CD14-positive monocyte (primary cell): ENCODE results near the gene TLR8. TPM values are rescaled to one million over a fixed set of nuclear protein-coding genes. Genes with fewer than 3 reads are reported as not detected.
A peak's percentile ranks its signal among the peaks of the same experiment; 100 is the strongest.

ENCODE experiments used
- DNase-seq, 3 donors: peaks; one replicate each; pipeline ENCODE4 v3.0.0-alpha.2; 2011 to 2022
- H2AFZ ChIP-seq: 2 replicates; pipeline ENCODE4 v1.6.0; 2012; ENCODE audit warnings: mild to moderate bottlenecking, low read depth, low read length, inconsistent platforms; ENCODE audit not compliant: insufficient read depth, poor library complexity, severe bottlenecking
- H3K27ac ChIP-seq, 2 donors: 1 replicate in 1 of 2; 2 replicates in 1 of 2; pipeline ENCODE4 v1.5.1; 2012 to 2013; ENCODE audit warnings: low read length in 2 of 2, control low read depth in 1 of 2, inconsistent platforms in 1 of 2, low read depth in 1 of 2, mild to moderate bottlenecking in 1 of 2
- H3K27me3 ChIP-seq, 2 donors: one replicate each; pipeline versions ENCODE4 v1.6.0 to v1.6.1; 2011 to 2013; ENCODE audit warnings: low read length in 2 of 2; ENCODE audit not compliant: control insufficient read depth in 2 of 2, insufficient read depth in 2 of 2
- H3K36me3 ChIP-seq, 2 donors: replicated peaks in 1 of 2; 1 replicate in 1 of 2; 2 replicates in 1 of 2; pipeline versions ENCODE4 v1.5.1 to v1.6.1; 2012 to 2013; ENCODE audit warnings: low read length in 2 of 2, control low read depth in 1 of 2, inconsistent platforms in 1 of 2, mild to moderate bottlenecking in 1 of 2; ENCODE audit not compliant: insufficient read depth in 2 of 2, control insufficient read depth in 1 of 2
- H3K4me1 ChIP-seq, 2 donors: 1 replicate in 1 of 2; 2 replicates in 1 of 2; pipeline versions ENCODE4 v1.5.1 to v1.6.1; 2012 to 2013; ENCODE audit warnings: low read length in 2 of 2, control low read depth in 1 of 2, inconsistent platforms in 1 of 2, mild to moderate bottlenecking in 1 of 2, moderate library complexity in 1 of 2; ENCODE audit not compliant: insufficient read depth in 2 of 2, control insufficient read depth in 1 of 2
- H3K4me2 ChIP-seq: replicated peaks from 2 replicates; pipeline ENCODE3; 2012; ENCODE audit warnings: low read length, moderate library complexity, mild to moderate bottlenecking; ENCODE audit not compliant: poor library complexity, severe bottlenecking; ENCODE audit errors: extremely low read depth
- H3K4me3 ChIP-seq, 3 experiments: fragments of 200-600 bp in 1 of 3; sonication (generic) in 1 of 3; replicated peaks in 1 of 3; 1 replicate in 2 of 3; 2 replicates in 1 of 3; pipeline ENCODE4 v1.5.1; 2011 to 2013; ENCODE audit warnings: low read length in 3 of 3, mild to moderate bottlenecking in 3 of 3, control low read depth in 2 of 3, low read depth in 2 of 3, inconsistent platforms in 1 of 3, moderate library complexity in 1 of 3
- H3K79me2 ChIP-seq: 2 replicates; pipeline ENCODE4 v1.6.0; 2012; ENCODE audit warnings: mild to moderate bottlenecking, control low read depth, inconsistent platforms, low read length, moderate library complexity; ENCODE audit not compliant: insufficient read depth
- H3K9ac ChIP-seq: 2 replicates; pipeline ENCODE4 v1.6.0; 2017; ENCODE audit warnings: low read length, mild to moderate bottlenecking; ENCODE audit not compliant: insufficient read depth, poor library complexity, severe bottlenecking
- H3K9me3 ChIP-seq, 2 donors: replicated peaks in 1 of 2; 1 replicate in 1 of 2; 2 replicates in 1 of 2; pipeline versions ENCODE4 v1.5.1 to v1.6.1; 2012 to 2013; ENCODE audit warnings: low read length in 2 of 2, control low read depth in 1 of 2; ENCODE audit not compliant: control insufficient read depth in 1 of 2, insufficient read depth in 1 of 2
- H4K20me1 ChIP-seq: 2 replicates; pipeline ENCODE4 v1.6.0; 2012; ENCODE audit warnings: mild to moderate bottlenecking, low read length, control low read depth, moderate library complexity; ENCODE audit not compliant: insufficient read depth
- H3K27ac Mint-ChIP-seq, 7 donors: one replicate each; pipeline ENCODE4 v1.8.0; 2020; ENCODE audit warnings: mild to moderate bottlenecking in 7 of 7, mixed read lengths in 7 of 7, moderate library complexity in 6 of 7, inconsistent platforms in 2 of 7
- H3K27me3 Mint-ChIP-seq, 3 donors: one replicate each; pipeline ENCODE4 v1.8.0; 2021 to 2022; ENCODE audit warnings: low read depth in 3 of 3, mild to moderate bottlenecking in 3 of 3, mixed read lengths in 3 of 3, moderate library complexity in 3 of 3, inconsistent platforms in 1 of 3
- H3K36me3 Mint-ChIP-seq, 2 donors: one replicate each; pipeline ENCODE4 v1.8.0; 2020; ENCODE audit warnings: mixed read lengths in 2 of 2, inconsistent platforms in 1 of 2, mild to moderate bottlenecking in 1 of 2
- H3K4me1 Mint-ChIP-seq: one replicate; pipeline ENCODE4 v1.8.0; 2020; ENCODE audit warnings: mild to moderate bottlenecking, mixed read lengths
- H3K4me3 Mint-ChIP-seq, 2 donors: one replicate each; pipeline ENCODE4 v1.8.0; 2020; ENCODE audit warnings: mild to moderate bottlenecking in 2 of 2, mixed read lengths in 2 of 2, moderate library complexity in 1 of 2
- H3K9me3 Mint-ChIP-seq, 7 donors: one replicate each; pipeline ENCODE4 v1.8.0; 2020 to 2022; ENCODE audit warnings: mixed read lengths in 7 of 7, mild to moderate bottlenecking in 6 of 7, moderate library complexity in 6 of 7, inconsistent platforms in 2 of 7
- CTCF ChIP-seq: fragments of 200-600 bp; IDR thresholded peaks from one replicate; pipeline ENCODE4 v1.8.0; 2022; ENCODE audit warnings: antibody characterized with exemption, mild to moderate bottlenecking
- WGBS: methylation state at CpG from one replicate; pipeline ENCODE4 v1.1.5; 2013; ENCODE audit warnings: missing lambda C conversion rate; ENCODE audit not compliant: insufficient coverage; 5-methylcytosine and 5-hydroxymethylcytosine counted together
- intact Hi-C, 2 donors: fragments of 100-400 bp; cut with micrococcal nuclease; formaldehyde crosslinking; loops; one replicate each; pipeline versions ENCODE4 v1.15.0 to v1.15.1; 2023
- polyA plus RNA-seq, 3 donors: library from polyadenylated mRNA; depleted of rRNA in 1 of 3; unstranded in 2 of 3; stranded (reverse) in 1 of 3; fragments of 300-500 nt in 2 of 3; fragments of >200 nt in 1 of 3; fragmentation: Illumina TruSeq in 2 of 3; gene quantifications; 1 replicate in 2 of 3; 2 replicates in 1 of 3; pipeline ENCODE4 v1.2.3, GENCODE V29; 2012 to 2021

Gene TLR8
- polyA plus RNA-seq, 3 donors: 23.1 to 61.9 (median 48.5) TPM

- peaks cover 66% of the 10 kb centered on the region for H3K4me1 Mint-ChIP-seq
- no peak for DNase-seq
- Histone ChIP-seq H3K36me3 (peaks cover 5 to 11% of the 10 kb centered on the region in 2 donors), H3K9me3 (no peaks in the 10 kb centered on the region), H3K4me1 (peaks cover 61 to 66% of the 10 kb centered on the region in 2 donors), H3K79me2 (peaks cover 54% of the 10 kb centered on the region), H2AFZ (no peak overlapping the region), H4K20me1 (peaks cover 9% of the 10 kb centered on the region), H3K4me2 (peak overlapping the region; percentile 80), H3K27ac (peak overlapping the region; percentile 67 to 75), H3K9ac (peak overlapping the region; percentile 47), H3K27me3 (peaks cover 0 to 11% of the 10 kb centered on the region in 2 donors), H3K4me3 (peak overlapping the region; percentile 42 to 73 (median 46))
- H3K27me3 Mint-ChIP-seq: peaks cover 0 to 9% (median 0%) of the 10 kb centered on the region in 3 donors
- peaks cover 16 to 26% of the 10 kb centered on the region in 2 donors for H3K36me3 Mint-ChIP-seq
- TF ChIP-seq CTCF: no peak
- H3K9me3 Mint-ChIP-seq: peaks cover 0 to 16% (median 5%) of the 10 kb centered on the region in 7 donors
- WGBS: no CpG with 5 or more reads among the region's 4 CpGs
- intact Hi-C loops: no loop called here
- H3K27ac Mint-ChIP-seq: peak overlapping the region in 4 of 7 donors; percentile 22 to 93 (median 73)
- peak overlapping the region; percentile 81 to 83 for H3K4me3 Mint-ChIP-seq
Observed at GRCh38 chrX:12868747-12869146, 37.7 kb upstream of the TLR8 start.

- Histone ChIP-seq H3K36me3 (peaks cover 5 to 11% of the 10 kb centered on the region in 2 donors), H3K9me3 (no peaks in the 10 kb centered on the region), H3K9ac (no peak overlapping the region), H3K4me2 (no peak overlapping the region), H3K4me3 (no peak overlapping the region), H3K4me1 (peaks cover 59 to 61% of the 10 kb centered on the region in 2 donors), H3K27me3 (peaks cover 0 to 13% of the 10 kb centered on the region in 2 donors), H3K79me2 (peaks cover 65% of the 10 kb centered on the region), H4K20me1 (peaks cover 9% of the 10 kb centered on the region), H2AFZ (no peak overlapping the region), H3K27ac (no peak overlapping the region)
- peak in 2 of 3 donors; percentile 22 to 26 for DNase-seq
- TF ChIP-seq CTCF: no peak
- peaks cover 0 to 11% (median 0%) of the 10 kb centered on the region in 7 donors for H3K9me3 Mint-ChIP-seq
- H3K36me3 Mint-ChIP-seq: peaks cover 21 to 32% of the 10 kb centered on the region in 2 donors
- WGBS: no CpG with 5 or more reads among the region's 6 CpGs
- peaks cover 0 to 11% (median 0%) of the 10 kb centered on the region in 3 donors for H3K27me3 Mint-ChIP-seq
- peaks cover 75% of the 10 kb centered on the region for H3K4me1 Mint-ChIP-seq
- peak overlapping the region in 1 of 2 donors; percentile 40 for H3K4me3 Mint-ChIP-seq
- intact Hi-C loops: no loop called here
- peak overlapping the region in 3 of 7 donors; percentile 3 to 71 (median 67) for H3K27ac Mint-ChIP-seq
Observed at GRCh38 chrX:12871257-12871656, 35.2 kb upstream of the TLR8 start.
